HepG2 (cell line): ENCODE measurements around the gene STIMATE. TPM values are rescaled to one million over a fixed set of nuclear protein-coding genes. Genes with fewer than 3 reads are reported as not detected.

Experiments used
- ATAC-seq: fragments of 200-7000 bp; cut with Tn5 transposase; 3 replicates; pipeline ENCODE4 v1.9.1; 2020; ENCODE audit warnings: mild to moderate bottlenecking, moderate library complexity
- BruUV-seq: library from RNA; stranded (reverse); fragments of 400-500 nt; replicated peaks from 2 replicates; lab custom pipeline; 2021; lab: Mats Ljungman, UMichigan
- CTCF ChIA-PET: fragments of 300-600 bp; formaldehyde crosslinking; extraction: SDS; loops from one replicate; lab custom pipeline; 2021; ENCODE audit warnings: low total read pairs, inconsistent platforms, low intra/inter-chr PET ratio; lab: Yijun Ruan, JAX
- POLR2A ChIA-PET: fragments of 350-600 bp; sonication (Branson Sonifier 250); formaldehyde crosslinking; loops from one replicate; lab custom pipeline; 2020; ENCODE audit warnings: antibody characterized with exemption, inconsistent platforms; lab: Yijun Ruan, JAX
- DNase-seq: peaks from one replicate; pipeline ENCODE4 v3.0.0-alpha.2; 2015; ENCODE audit warnings: low spot score
- FAIRE-seq: peaks from 3 replicates; lab custom pipeline; 2011; peaks lifted over from hg19 to GRCh38; lab: Jason Lieb, UNC
- H2AFZ ChIP-seq: one replicate; pipeline ENCODE4 v1.6.1; 2011; ENCODE audit warnings: low read length, inconsistent platforms
- H3K27ac ChIP-seq: fragments of 300-600 bp; 3 replicates; pipeline ENCODE4 v1.8.0; 2011; ENCODE audit warnings: mixed run types, mild to moderate bottlenecking, mixed read lengths, low read length, inconsistent platforms; ENCODE audit not compliant: insufficient read depth; ENCODE audit errors: extremely low read length
- H3K27me3 ChIP-seq, 2 experiments: fragments of 200-600 bp in 1 of 2; 2 replicates in 1 of 2; 3 replicates in 1 of 2; pipeline versions ENCODE4 v1.6.0 to v1.8.0; 2011; ENCODE audit warnings: low read length in 2 of 2, mild to moderate bottlenecking in 2 of 2, moderate library complexity in 2 of 2, inconsistent platforms in 1 of 2; ENCODE audit not compliant: insufficient read depth in 2 of 2, control insufficient read depth in 1 of 2
- H3K36me3 ChIP-seq, 2 experiments: fragments of 200-600 bp in 1 of 2; replicated peaks in 1 of 2; 2 replicates in 1 of 2; 3 replicates in 1 of 2; pipeline versions ENCODE4 v1.5.1 to v1.8.0; 2011; ENCODE audit warnings: low read length in 2 of 2, inconsistent platforms in 1 of 2; ENCODE audit not compliant: insufficient read depth in 2 of 2, control insufficient read depth in 1 of 2
- H3K4me1 ChIP-seq: 2 replicates; pipeline ENCODE4 v1.5.1; 2012; ENCODE audit warnings: low read length, inconsistent platforms; ENCODE audit not compliant: insufficient read depth
- H3K4me2 ChIP-seq: 2 replicates; pipeline ENCODE4 v1.6.0; 2011; ENCODE audit warnings: low read depth, low read length, inconsistent platforms
- H3K4me3 ChIP-seq, 3 experiments: fragments of 200-600 bp in 1 of 3; sonication (generic), shearing (Covaris generic) in 1 of 3; replicated peaks in 1 of 3; 2 replicates each; pipeline ENCODE4 v1.5.1; 2011 to 2016; ENCODE audit warnings: low read length in 3 of 3, inconsistent platforms in 2 of 3, low read depth in 2 of 3, mild to moderate bottlenecking in 2 of 3, control low read depth in 1 of 3, mixed read lengths in 1 of 3; ENCODE audit not compliant: insufficient read depth in 1 of 3
- H3K79me2 ChIP-seq: one replicate; pipeline ENCODE4 v1.6.1; 2011; ENCODE audit warnings: low read length, inconsistent platforms; ENCODE audit not compliant: insufficient read depth
- H3K9ac ChIP-seq: 2 replicates; pipeline ENCODE4 v1.6.0; 2011; ENCODE audit warnings: mild to moderate bottlenecking, low read depth, low read length, inconsistent platforms; ENCODE audit not compliant: insufficient read depth
- H3K9me3 ChIP-seq: 2 replicates; pipeline ENCODE4 v1.5.1; 2012; ENCODE audit warnings: mild to moderate bottlenecking, low read length
- H4K20me1 ChIP-seq: 2 replicates; pipeline ENCODE4 v1.6.0; 2011; ENCODE audit warnings: inconsistent platforms, mild to moderate bottlenecking, low read length, moderate library complexity; ENCODE audit not compliant: insufficient read depth
- BCL6 ChIP-seq: IDR thresholded peaks from 2 replicates; pipeline ENCODE4 v1.6.1; 2016; ENCODE audit warnings: missing genetic modification reagents, missing compliant biosample characterization
- BRF2 ChIP-seq: sonication (generic); formaldehyde crosslinking; IDR thresholded peaks from 2 replicates; pipeline ENCODE4 v1.8.1; 2022; ENCODE audit warnings: mild to moderate bottlenecking, missing genetic modification reagents
- CEBPG ChIP-seq: IDR thresholded peaks from 2 replicates; pipeline ENCODE4 v1.6.1; 2016
- EP300 ChIP-seq, 3 experiments: sonication (generic) in 1 of 3; formaldehyde crosslinking in 1 of 3; IDR thresholded peaks; 2 replicates each; pipeline versions ENCODE4 v1.5.1 to v1.6.1; 2011 to 2020; ENCODE audit warnings: low read depth in 2 of 3, low read length in 2 of 3, borderline replicate concordance in 1 of 3, improper control_type of control experiment in 1 of 3, mild to moderate bottlenecking in 1 of 3, missing genetic modification reagents in 1 of 3, moderate library complexity in 1 of 3
- GATAD1 ChIP-seq: IDR thresholded peaks from 2 replicates; pipeline ENCODE4 v1.6.1; 2016; ENCODE audit warnings: missing genetic modification reagents, missing compliant biosample characterization
- HDAC1 ChIP-seq: sonication (generic); formaldehyde crosslinking; IDR thresholded peaks from 2 replicates; pipeline ENCODE4 v1.5.1; 2020; ENCODE audit warnings: mild to moderate bottlenecking, missing genetic modification reagents
- HNF4A ChIP-seq: sonication (generic); formaldehyde crosslinking; IDR thresholded peaks from 2 replicates; pipeline ENCODE4 v1.4.0; 2020; ENCODE audit warnings: missing genetic modification reagents
- KLF16 ChIP-seq, 2 experiments: sonication (generic) in 1 of 2; formaldehyde crosslinking in 1 of 2; IDR thresholded peaks; 2 replicates each; pipeline versions ENCODE4 v1.6.1 to v1.8.0; 2016 to 2023; ENCODE audit warnings: missing genetic modification reagents in 2 of 2, missing compliant biosample characterization in 1 of 2
- LCORL ChIP-seq, 2 experiments: fragments of 450-650 bp in 1 of 2; sonication (generic) in 1 of 2; formaldehyde crosslinking in 1 of 2; IDR thresholded peaks; 2 replicates each; pipeline versions ENCODE4 v1.5.0 to v1.6.1; 2017 to 2020; ENCODE audit warnings: antibody characterized with exemption in 1 of 2, missing genetic modification reagents in 1 of 2
- NFE2 ChIP-seq: sonication (generic); formaldehyde crosslinking; IDR thresholded peaks from 2 replicates; pipeline ENCODE4 v1.4.0; 2020; ENCODE audit warnings: missing genetic modification reagents
- SOX6 ChIP-seq, 2 experiments: fragments of 450-650 bp in 1 of 2; sonication (generic) in 1 of 2; formaldehyde crosslinking in 1 of 2; IDR thresholded peaks; 2 replicates each; pipeline versions ENCODE4 v1.4.0 to v1.6.1; 2017 to 2020; ENCODE audit warnings: antibody characterized with exemption in 1 of 2, mild to moderate bottlenecking in 1 of 2, missing genetic modification reagents in 1 of 2
- THAP11 ChIP-seq: IDR thresholded peaks from 2 replicates; pipeline ENCODE4 v1.6.1; 2016; ENCODE audit warnings: missing biosample characterization, missing genetic modification reagents
- ZMYM3 ChIP-seq: sonication (generic); formaldehyde crosslinking; IDR thresholded peaks from 2 replicates; pipeline ENCODE4 v1.5.1; 2020; ENCODE audit warnings: mild to moderate bottlenecking, missing genetic modification reagents
- ZNF292 ChIP-seq: sonication (generic); formaldehyde crosslinking; IDR thresholded peaks from 2 replicates; pipeline ENCODE4 v1.8.1; 2022; ENCODE audit warnings: mild to moderate bottlenecking, low read depth, missing genetic modification reagents, borderline replicate concordance
- WGBS: methylation state at CpG from one replicate; pipeline ENCODE4 v1.1.6; 2017; ENCODE audit warnings: low lambda C conversion rate; 5-methylcytosine and 5-hydroxymethylcytosine counted together
- in situ Hi-C: cut with HindIII; loops from 2 replicates; pipeline ENCODE4 v1.10.0; 2017; ENCODE audit warnings: low pct_unique_long_range_greater_than_20kb; ENCODE audit not compliant: extremely low pct_ligation_motif_present
- intact Hi-C: fragments of 100-400 bp; cut with micrococcal nuclease; formaldehyde crosslinking; loops from one replicate; pipeline ENCODE4 v1.10.0; 2022; ENCODE audit not compliant: unreplicated experiment
- polyA plus RNA-seq, 8 experiments: library from polyadenylated mRNA; depleted of rRNA in 3 of 8; stranded (reverse) in 7 of 8; unstranded in 1 of 8; fragments of >200 nt; fragmentation: Illumina TruSeq in 4 of 8; extraction: Trizol in 4 of 8; gene quantifications; 2 replicates each; pipeline versions ENCODE4 v1.2.1 to v1.2.3, GENCODE V29; 2011 to 2016; ENCODE audit warnings: low read depth in 4 of 8, missing spikeins in 1 of 8, mixed read lengths in 1 of 8; ENCODE audit not compliant: insufficient read depth in 1 of 8
- total RNA-seq, 5 experiments: library from RNA; depleted of rRNA; stranded (reverse); fragments of >200 nt; fragmentation: Illumina TruSeq; extraction: Trizol; gene quantifications; 2 replicates each; pipeline ENCODE4 v1.2.3, GENCODE V29; 2016; ENCODE audit warnings: low read depth in 1 of 5
- TF ChIP-seq, protein P1 (sequence below): sonication (generic); formaldehyde crosslinking; IDR thresholded peaks from 2 replicates; pipeline ENCODE4 v1.4.0; 2020; ENCODE audit warnings: missing genetic modification reagents
- TF ChIP-seq, protein P2 (sequence below): sonication (generic); formaldehyde crosslinking; IDR thresholded peaks from 2 replicates; pipeline ENCODE4 v1.5.0; 2020; ENCODE audit warnings: mild to moderate bottlenecking, missing genetic modification reagents, borderline replicate concordance

STIMATE gene
- total and polyA plus RNA-seq, 2 of the 13 experiments (the other 11 are each of a cell fraction or from before 2014, with no cell fraction given): 5.7 to 11.7 TPM

DNA sequence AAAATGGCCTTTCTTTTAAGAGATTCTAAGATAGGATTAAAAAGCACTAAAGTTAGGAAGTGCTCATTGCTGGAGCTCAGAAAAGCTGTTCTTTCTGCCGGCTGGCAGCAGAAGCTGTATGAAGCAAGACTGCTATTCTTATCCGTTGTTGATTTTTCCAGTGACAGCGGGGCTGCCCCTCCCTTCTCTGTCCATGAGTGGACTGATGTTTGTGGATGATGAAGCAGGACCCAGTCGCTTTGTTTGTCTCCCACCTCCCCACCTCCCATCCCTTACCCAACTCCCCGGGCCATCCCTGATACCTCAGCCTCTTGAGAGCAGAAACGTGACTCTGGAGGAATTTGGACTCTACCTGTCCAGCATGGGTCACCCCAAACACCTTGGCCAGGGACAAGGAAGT is 52.2 kb downstream of the STIMATE start:
- Histone ChIP-seq H3K4me2 (no peak overlapping the region; the same call in 1 of the 2 replicates), H3K27ac (no peak overlapping the region), H2AFZ (no peak overlapping the region), H3K4me3 (no peak overlapping the region), H3K9me3 (no peaks in the 10 kb centered on the region), H3K4me1 (peaks cover 26% of the 10 kb centered on the region), H4K20me1 (no peaks in the 10 kb centered on the region), H3K9ac (no peak overlapping the region), H3K36me3 (peaks cover 1 to 4% of the 10 kb centered on the region in 2 experiments; a peak in 2 of 5 replicates), H3K79me2 (no peaks in the 10 kb centered on the region), H3K27me3 (no peaks in the 10 kb centered on the region)
- BruUV-seq: no TSS peak
- in situ Hi-C loops: no loop called here
- WGBS: 2% methylated on average over 6 of the region's 6 CpGs
- intact Hi-C loops: loop anchor here (2.0 kb wide), 1 partner anchor 16 kb away; no protein-coding TSS in a partner anchor
- CTCF ChIA-PET: interaction anchor here (1.2 kb wide), 1 partner anchor 211 kb away, joined by 4 read pairs; no protein-coding TSS in a partner anchor
- DNase-seq (peak; percentile 83), FAIRE-seq (peak; percentile 91), ATAC-seq (peak; percentile 85)
- POLR2A ChIA-PET: interaction anchor here (0.8 to 1.3 kb wide), 4 partner anchors 10 to 52 kb away, joined by 3 to 4 read pairs (median 4); partner anchors contain the start of genes MUSTN1 and STIMATE
- TF ChIP-seq KLF16 (CRISPR knock-in tag; IDR thresholded peaks at IDR 0.05): peak in 1 of 2 experiments; percentile 34; a peak in 1 of 4 replicates
- no peak for TF ChIP-seq BRF2 (CRISPR knock-in tag)
- TF ChIP-seq, protein P1, sequence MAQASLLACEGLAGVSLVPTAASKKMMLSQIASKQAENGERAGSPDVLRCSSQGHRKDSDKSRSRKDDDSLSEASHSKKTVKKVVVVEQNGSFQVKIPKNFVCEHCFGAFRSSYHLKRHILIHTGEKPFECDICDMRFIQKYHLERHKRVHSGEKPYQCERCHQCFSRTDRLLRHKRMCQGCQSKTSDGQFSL: no peak
- TF ChIP-seq GATAD1: no peak
- 0 out of 2 replicates have a peak, but pooled peaks have one; percentile 32 for TF ChIP-seq THAP11 (CRISPR knock-in tag)
- no peak for TF ChIP-seq SOX6 (IDR thresholded peaks at IDR 0.05)
- peak; percentile 93 for TF ChIP-seq SOX6 (CRISPR knock-in tag; IDR thresholded peaks at IDR 0.05)
- TF ChIP-seq, protein P2, sequence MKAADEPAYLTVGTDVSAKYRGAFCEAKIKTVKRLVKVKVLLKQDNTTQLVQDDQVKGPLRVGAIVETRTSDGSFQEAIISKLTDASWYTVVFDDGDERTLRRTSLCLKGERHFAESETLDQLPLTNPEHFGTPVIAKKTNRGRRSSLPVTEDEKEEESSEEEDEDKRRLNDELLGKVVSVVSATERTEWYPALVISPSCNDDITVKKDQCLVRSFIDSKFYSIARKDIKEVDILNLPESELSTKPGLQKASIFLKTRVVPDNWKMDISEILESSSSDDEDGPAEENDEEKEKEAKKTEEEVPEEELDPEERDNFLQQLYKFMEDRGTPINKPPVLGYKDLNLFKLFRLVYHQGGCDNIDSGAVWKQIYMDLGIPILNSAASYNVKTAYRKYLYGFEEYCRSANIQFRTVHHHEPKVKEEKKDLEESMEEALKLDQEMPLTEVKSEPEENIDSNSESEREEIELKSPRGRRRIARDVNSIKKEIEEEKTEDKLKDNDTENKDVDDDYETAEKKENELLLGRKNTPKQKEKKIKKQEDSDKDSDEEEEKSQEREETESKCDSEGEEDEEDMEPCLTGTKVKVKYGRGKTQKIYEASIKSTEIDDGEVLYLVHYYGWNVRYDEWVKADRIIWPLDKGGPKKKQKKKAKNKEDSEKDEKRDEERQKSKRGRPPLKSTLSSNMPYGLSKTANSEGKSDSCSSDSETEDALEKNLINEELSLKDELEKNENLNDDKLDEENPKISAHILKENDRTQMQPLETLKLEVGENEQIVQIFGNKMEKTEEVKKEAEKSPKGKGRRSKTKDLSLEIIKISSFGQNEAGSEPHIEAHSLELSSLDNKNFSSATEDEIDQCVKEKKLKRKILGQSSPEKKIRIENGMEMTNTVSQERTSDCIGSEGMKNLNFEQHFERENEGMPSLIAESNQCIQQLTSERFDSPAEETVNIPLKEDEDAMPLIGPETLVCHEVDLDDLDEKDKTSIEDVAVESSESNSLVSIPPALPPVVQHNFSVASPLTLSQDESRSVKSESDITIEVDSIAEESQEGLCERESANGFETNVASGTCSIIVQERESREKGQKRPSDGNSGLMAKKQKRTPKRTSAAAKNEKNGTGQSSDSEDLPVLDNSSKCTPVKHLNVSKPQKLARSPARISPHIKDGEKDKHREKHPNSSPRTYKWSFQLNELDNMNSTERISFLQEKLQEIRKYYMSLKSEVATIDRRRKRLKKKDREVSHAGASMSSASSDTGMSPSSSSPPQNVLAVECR (CRISPR knock-in tag): peak; percentile 41; the same call in 1 of the 2 replicates
- TF ChIP-seq EP300 (IDR thresholded peaks at IDR 0.05; ENCODE audit: low read depth in 2 of 2, low read length in 2 of 2): peak in 1 of 2 experiments; percentile 38; a peak in 1 of 4 replicates
- no peak for TF ChIP-seq EP300 (CRISPR knock-in tag; IDR thresholded peaks at IDR 0.05; ENCODE audit: borderline replicate concordance)
- TF ChIP-seq BCL6 (CRISPR knock-in tag): peak; percentile 32; the same call in 1 of the 2 replicates
- 0 out of 2 replicates have a peak, but pooled peaks have one; percentile 28 for TF ChIP-seq ZNF292 (CRISPR knock-in tag)
- peak; percentile 34; the same call in 1 of the 2 replicates for TF ChIP-seq HNF4A
- TF ChIP-seq ZMYM3: no peak
- TF ChIP-seq HDAC1: peak; percentile 28; the same call in 1 of the 2 replicates
- TF ChIP-seq LCORL (IDR thresholded peaks at IDR 0.05): no peak
- TF ChIP-seq LCORL (CRISPR knock-in tag; IDR thresholded peaks at IDR 0.05): peak; percentile 62; the same call in 1 of the 2 replicates
- no peak for TF ChIP-seq NFE2
- TF ChIP-seq CEBPG (CRISPR knock-in tag): peak; percentile 84
